Osteocyte (in vitro differentiated cells): Measurements from ENCODE around the gene NSMF. TPM values are rescaled to one million over a fixed set of nuclear protein-coding genes. Genes with fewer than 3 reads are reported as not detected.

ENCODE experiments used
- DNase-seq: peaks from one replicate; pipeline ENCODE4 v3.0.0; 2021; ENCODE audit warnings: mixed read lengths; ENCODE audit not compliant: unreplicated experiment; ENCODE audit errors: extremely low spot score
- H3K27ac Mint-ChIP-seq: one replicate; pipeline ENCODE4 v1.8.0; 2021; ENCODE audit warnings: mild to moderate bottlenecking, mixed read lengths; ENCODE audit not compliant: unreplicated experiment
- H3K27me3 Mint-ChIP-seq: one replicate; pipeline ENCODE4 v1.8.0; 2021; ENCODE audit warnings: mixed read lengths; ENCODE audit not compliant: unreplicated experiment
- H3K36me3 Mint-ChIP-seq: one replicate; pipeline ENCODE4 v1.8.0; 2021; ENCODE audit warnings: mixed read lengths; ENCODE audit not compliant: unreplicated experiment
- H3K4me1 Mint-ChIP-seq: one replicate; pipeline ENCODE4 v1.8.0; 2021; ENCODE audit warnings: mixed read lengths; ENCODE audit not compliant: unreplicated experiment
- H3K4me3 Mint-ChIP-seq: one replicate; pipeline ENCODE4 v1.8.0; 2021; ENCODE audit warnings: mild to moderate bottlenecking, moderate library complexity, mixed read lengths; ENCODE audit not compliant: unreplicated experiment
- H3K9me3 Mint-ChIP-seq: one replicate; pipeline ENCODE4 v1.8.0; 2021; ENCODE audit warnings: mixed read lengths; ENCODE audit not compliant: unreplicated experiment
- CTCF ChIP-seq: fragments of 200-600 bp; sonication (generic); IDR thresholded peaks from 2 replicates; pipeline ENCODE4 v1.5.0; 2021; ENCODE audit warnings: antibody characterized with exemption, mild to moderate bottlenecking, moderate library complexity
- total RNA-seq: library from RNA; stranded (reverse); gene quantifications from 2 replicates; pipeline ENCODE4 v1.2.1, GENCODE V29; 2021

Gene NSMF
- total RNA-seq, 1 donor from 2014 or later: 103 TPM

- Mint-ChIP-seq H3K4me1 (peaks cover 29% of the 10 kb centered on the region), H3K27me3 (no peaks in the 10 kb centered on the region), H3K36me3 (peaks cover 3% of the 10 kb centered on the region), H3K9me3 (no peaks in the 10 kb centered on the region), H3K27ac (peak overlapping the region; percentile 95), H3K4me3 (peak overlapping the region; percentile 65)
- no peak for TF ChIP-seq CTCF
- DNase-seq: no peak
Observed at GRCh38 chr9:137456864-137457405, 2.2 kb downstream of the NSMF start.

GRCh38 chr9:137456061-137456863 is 2.9 kb downstream of the NSMF start:
- Mint-ChIP-seq H3K9me3 (no peaks in the 10 kb centered on the region), H3K27me3 (no peaks in the 10 kb centered on the region), H3K4me1 (peaks cover 29% of the 10 kb centered on the region), H3K27ac (peak overlapping the region; percentile 95), H3K36me3 (peaks cover 3% of the 10 kb centered on the region), H3K4me3 (peak overlapping the region; percentile 65)
- TF ChIP-seq CTCF: no peak
- no peak for DNase-seq

- H3K4me1 Mint-ChIP-seq: peaks cover 29% of the 10 kb centered on the region
- no peak for TF ChIP-seq CTCF
- DNase-seq: no peak
- H3K36me3 Mint-ChIP-seq: peaks cover 3% of the 10 kb centered on the region
- H3K27me3 Mint-ChIP-seq: no peaks in the 10 kb centered on the region
- H3K27ac Mint-ChIP-seq: peak overlapping the region; percentile 95
- H3K4me3 Mint-ChIP-seq: peak overlapping the region; percentile 52
- H3K9me3 Mint-ChIP-seq: no peaks in the 10 kb centered on the region
Observed at GRCh38 chr9:137455359-137455991, 3.7 kb downstream of the NSMF start.

- H3K4me3 Mint-ChIP-seq: no peak overlapping the region
Observed at GRCh38 chr9:137454597-137455358, 4.4 kb downstream of the NSMF start.

More at GRCh38 chr9:137454597-137455358, 4.4 kb downstream of the NSMF start:
- H3K36me3 Mint-ChIP-seq: peaks cover 3% of the 10 kb centered on the region
- no peaks in the 10 kb centered on the region for H3K9me3 Mint-ChIP-seq
- H3K4me1 Mint-ChIP-seq: peaks cover 29% of the 10 kb centered on the region
- H3K27me3 Mint-ChIP-seq: no peaks in the 10 kb centered on the region
- no peak for TF ChIP-seq CTCF
- no peak overlapping the region for H3K27ac Mint-ChIP-seq
- no peak for DNase-seq
